ENCODE measurements around the gene GDPD1. TPM values are rescaled to one million over a fixed set of nuclear protein-coding genes. Genes with fewer than 3 reads are reported as not detected.

Gene GDPD1
- total RNA-seq, 1 experiment from 2014 or later: 2.6 TPM

DNA sequence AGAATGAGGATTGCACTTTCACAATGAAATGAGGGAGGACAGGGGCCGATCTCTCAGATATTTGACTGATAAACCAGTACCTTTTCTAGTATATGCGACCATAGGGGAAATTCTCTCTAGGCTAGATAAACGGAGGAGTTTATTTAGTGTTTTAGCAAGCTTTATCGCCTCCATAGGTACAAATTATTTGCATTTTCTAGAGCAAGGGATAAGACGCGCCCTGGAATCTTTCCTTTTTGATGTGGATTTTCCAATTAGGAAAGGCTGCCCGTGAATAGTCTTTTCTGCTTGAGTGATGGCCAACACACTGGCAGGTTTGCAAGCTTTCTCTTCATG lies 351 bp upstream of the GDPD1 start:
- TF ChIP-seq, protein P1, sequence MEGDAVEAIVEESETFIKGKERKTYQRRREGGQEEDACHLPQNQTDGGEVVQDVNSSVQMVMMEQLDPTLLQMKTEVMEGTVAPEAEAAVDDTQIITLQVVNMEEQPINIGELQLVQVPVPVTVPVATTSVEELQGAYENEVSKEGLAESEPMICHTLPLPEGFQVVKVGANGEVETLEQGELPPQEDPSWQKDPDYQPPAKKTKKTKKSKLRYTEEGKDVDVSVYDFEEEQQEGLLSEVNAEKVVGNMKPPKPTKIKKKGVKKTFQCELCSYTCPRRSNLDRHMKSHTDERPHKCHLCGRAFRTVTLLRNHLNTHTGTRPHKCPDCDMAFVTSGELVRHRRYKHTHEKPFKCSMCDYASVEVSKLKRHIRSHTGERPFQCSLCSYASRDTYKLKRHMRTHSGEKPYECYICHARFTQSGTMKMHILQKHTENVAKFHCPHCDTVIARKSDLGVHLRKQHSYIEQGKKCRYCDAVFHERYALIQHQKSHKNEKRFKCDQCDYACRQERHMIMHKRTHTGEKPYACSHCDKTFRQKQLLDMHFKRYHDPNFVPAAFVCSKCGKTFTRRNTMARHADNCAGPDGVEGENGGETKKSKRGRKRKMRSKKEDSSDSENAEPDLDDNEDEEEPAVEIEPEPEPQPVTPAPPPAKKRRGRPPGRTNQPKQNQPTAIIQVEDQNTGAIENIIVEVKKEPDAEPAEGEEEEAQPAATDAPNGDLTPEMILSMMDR (conservative IDR thresholded peaks at IDR 0.05): no peak
- Histone ChIP-seq H3K4me1 (ENCODE audit: insufficient read depth, low read length) (no peaks in the 10 kb centered on the region), H3K27ac (ENCODE audit: insufficient read length, low read depth, low read length) (no peak overlapping the region), H3K23me2 (ENCODE audit: insufficient read length, low read depth, low read length, poor library complexity, severe bottlenecking) (peaks cover 5% of the 10 kb centered on the region), H3K18ac (ENCODE audit: insufficient read length, low read depth, low read length) (no peak overlapping the region), H4K20me1 (ENCODE audit: control insufficient read depth, insufficient read depth, insufficient read length) (no peaks in the 10 kb centered on the region), H2AFZ (ENCODE audit: low read length) (no peak overlapping the region), H4K5ac (ENCODE audit: insufficient read length, low read depth, low read length) (no peak overlapping the region), H3K9me3 (ENCODE audit: control insufficient read depth, low read depth, low read length) (no peaks in the 10 kb centered on the region), H3K79me2 (ENCODE audit: insufficient read depth, low read length) (no peaks in the 10 kb centered on the region), H2BK15ac (ENCODE audit: low read depth, low read length) (no peak overlapping the region), H2BK120ac (ENCODE audit: low read depth, low read length, poor library complexity, severe bottlenecking) (no peak overlapping the region), H3K79me1 (ENCODE audit: insufficient read depth, low read depth, low read length, poor library complexity, severe bottlenecking) (no peaks in the 10 kb centered on the region), H2BK5ac (ENCODE audit: insufficient read length, low read length) (no peak overlapping the region), H3K27me3 (ENCODE audit: insufficient read depth, low read length) (no peaks in the 10 kb centered on the region), H2AK5ac (ENCODE audit: insufficient read length, low read length) (no peak overlapping the region), H3K9ac (ENCODE audit: extremely low read depth, insufficient read length, low read length) (peak overlapping the region; percentile 60), H3K14ac (ENCODE audit: insufficient read depth, low read length) (no peak overlapping the region), H4K91ac (ENCODE audit: insufficient read length, low read depth, low read length) (no peak overlapping the region), H3K23ac (ENCODE audit: insufficient read length, low read depth, low read length) (no peak overlapping the region), H3K4ac (ENCODE audit: low read depth, low read length) (no peak overlapping the region), H3T11ph (ENCODE audit: low read length) (no peak overlapping the region), H4K8ac (replicated peaks; ENCODE audit: insufficient read length, low read depth, low read length) (no peak overlapping the region), H2BK12ac (ENCODE audit: insufficient read length, low read depth, low read length) (no peak overlapping the region), H3K4me2 (ENCODE audit: insufficient read depth, insufficient read length, low read length) (peak overlapping the region; percentile 61), H2BK20ac (ENCODE audit: low read depth, low read length, poor library complexity, severe bottlenecking) (no peak overlapping the region), H3K56ac (ENCODE audit: insufficient read length, low read depth, low read length) (no peak overlapping the region)
- Mint-ChIP-seq H3K27ac (peak overlapping the region in 2 of 3 experiments; percentile 90 to 93; a peak in 3 of 7 replicates), H3K9me3 (no peaks in the 10 kb centered on the region), H3K4me3 (peak overlapping the region; percentile 96 to 99), H3K36me3 (ENCODE audit: insufficient read depth in 1 of 3, low read depth in 3 of 3) (peaks cover 0 to under 1% (median 0%) of the 10 kb centered on the region in 3 experiments; a peak in 1 of 7 replicates), H3K27me3 (ENCODE audit: low read depth) (peaks cover 4% of the 10 kb centered on the region; the same call in 1 of the 2 replicates), H3K4me1 (peaks cover 6 to 7% of the 10 kb centered on the region in 2 experiments)
- no peak for DNase-seq
- no CpG with 5 or more reads among the region's 7 CpGs for WGBS (ENCODE audit: extremely low coverage, insufficient read length, low lambda C conversion rate)
